Body of pancreas (tissue), 4 donors: ENCODE measurements around the gene TJP3. TPM values are rescaled to one million over a fixed set of nuclear protein-coding genes. Genes with fewer than 3 reads are reported as not detected.

ENCODE experiments used
- ATAC-seq: fragments of 150-250 bp; one replicate; pipeline ENCODE4 v1.9.1; 2016
- DNase-seq, 4 donors: peaks; one replicate each; pipeline ENCODE4 v3.0.0-alpha.2; 2019
- H3K27ac ChIP-seq, 4 donors: fragments of 200-600 bp; sonication (generic); 1 replicate in 3 of 4; 2 replicates in 1 of 4; pipeline versions ENCODE4 v1.5.1 to v1.6.1; 2016 to 2019; ENCODE audit warnings: mild to moderate bottlenecking in 1 of 4, mixed read lengths in 1 of 4, moderate library complexity in 1 of 4
- H3K27me3 ChIP-seq, 2 donors: fragments of 200-600 bp; sonication (generic); one replicate each; pipeline ENCODE4 v1.6.0; 2016; ENCODE audit warnings: mild to moderate bottlenecking in 1 of 2
- H3K36me3 ChIP-seq, 2 donors: fragments of 200-600 bp; sonication (generic); replicated peaks in 1 of 2; 2 replicates each; pipeline ENCODE4 v1.5.1; 2016; ENCODE audit warnings: low read depth in 2 of 2; ENCODE audit not compliant: insufficient read depth in 1 of 2
- H3K4me1 ChIP-seq: fragments of 200-600 bp; sonication (generic); one replicate; pipeline ENCODE4 v1.6.0; 2016
- H3K4me3 ChIP-seq, 2 donors: fragments of 200-600 bp; sonication (generic); 1 replicate in 1 of 2; 2 replicates in 1 of 2; pipeline ENCODE4 v1.5.1; 2016 to 2019
- H3K9me3 ChIP-seq, 3 donors: fragments of 200-600 bp; sonication (generic); 1 replicate in 2 of 3; 2 replicates in 1 of 3; pipeline ENCODE4 v1.5.1; 2016
- POLR2A ChIP-seq, 3 donors: fragments of 450-650 bp; IDR thresholded peaks; one replicate each; pipeline ENCODE4 v1.6.1; 2016; ENCODE audit warnings: antibody characterized with exemption in 3 of 3, mild to moderate bottlenecking in 2 of 3
- WGBS, 2 donors: methylation state at CpG; one replicate each; pipeline ENCODE4 v1.1.5; 2017; 5-methylcytosine and 5-hydroxymethylcytosine counted together
- intact Hi-C: fragments of 100-400 bp; cut with DNase I; formaldehyde crosslinking; loops from one replicate; pipeline ENCODE4 v1.15.1; 2023
- total RNA-seq, 2 donors: library from RNA; depleted of rRNA; stranded (reverse); fragments of >200 nt; gene quantifications; one replicate each; pipeline ENCODE4 v1.1.0, GENCODE V29; 2016
- TF ChIP-seq, protein P1 (sequence below), 7 experiments: fragments of 450-650 bp in 4 of 7; fragments of 200-600 bp in 3 of 7; sonication (generic) in 3 of 7; IDR thresholded peaks; one replicate each; pipeline ENCODE4 v1.5.1; 2016 to 2019; ENCODE audit warnings: antibody characterized with exemption in 7 of 7

The TJP3 gene
- total RNA-seq, 2 donors from 2014 or later, result 15.8 to 21.4 TPM

DNA sequence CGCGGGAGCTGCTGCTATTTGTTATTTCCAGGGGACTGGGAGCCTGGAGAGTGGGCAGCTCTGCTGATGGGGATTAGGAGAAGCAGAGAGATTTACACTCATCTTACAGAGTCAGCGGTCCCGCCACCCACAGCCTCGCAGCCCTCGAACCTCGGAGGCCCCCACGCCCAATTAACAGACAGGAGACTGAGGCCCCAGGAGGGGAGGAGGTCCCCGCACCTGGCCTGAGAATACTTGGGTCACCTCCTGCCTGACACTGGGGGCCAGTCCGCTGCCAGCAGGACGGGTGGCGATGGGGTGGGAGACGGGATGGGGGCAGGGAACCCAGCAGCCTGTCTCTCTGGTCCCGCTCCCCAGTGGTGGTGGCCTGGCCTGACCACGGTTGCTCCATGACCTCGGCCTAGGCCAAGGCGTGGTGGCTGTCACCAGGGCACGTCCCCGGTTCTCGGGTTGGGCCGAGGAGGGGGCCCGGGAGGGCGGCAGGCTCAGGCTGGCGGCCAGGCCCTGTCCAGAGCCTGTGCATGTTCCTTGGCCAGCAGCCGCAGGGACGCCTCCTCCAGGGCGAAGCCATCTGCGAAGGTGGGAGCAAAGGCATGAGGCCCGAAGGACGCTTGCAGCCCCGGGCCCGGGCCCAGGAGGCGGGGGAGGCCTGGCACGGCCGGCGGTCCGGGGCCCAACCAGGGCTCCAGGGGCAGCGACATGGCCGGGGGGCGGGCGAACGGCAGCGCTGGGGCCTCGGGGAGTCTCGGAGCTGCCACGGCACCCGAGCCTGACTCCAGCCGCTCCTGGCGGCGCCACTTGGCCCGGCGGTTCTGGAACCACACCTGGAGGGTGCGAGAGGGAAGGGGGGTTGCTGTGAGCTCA is 62.2 kb downstream of the TJP3 start:
- intact Hi-C loops, result no loop called here
- TF ChIP-seq POLR2A (IDR thresholded peaks at IDR 0.05), result no peak
- TF ChIP-seq, protein P1, sequence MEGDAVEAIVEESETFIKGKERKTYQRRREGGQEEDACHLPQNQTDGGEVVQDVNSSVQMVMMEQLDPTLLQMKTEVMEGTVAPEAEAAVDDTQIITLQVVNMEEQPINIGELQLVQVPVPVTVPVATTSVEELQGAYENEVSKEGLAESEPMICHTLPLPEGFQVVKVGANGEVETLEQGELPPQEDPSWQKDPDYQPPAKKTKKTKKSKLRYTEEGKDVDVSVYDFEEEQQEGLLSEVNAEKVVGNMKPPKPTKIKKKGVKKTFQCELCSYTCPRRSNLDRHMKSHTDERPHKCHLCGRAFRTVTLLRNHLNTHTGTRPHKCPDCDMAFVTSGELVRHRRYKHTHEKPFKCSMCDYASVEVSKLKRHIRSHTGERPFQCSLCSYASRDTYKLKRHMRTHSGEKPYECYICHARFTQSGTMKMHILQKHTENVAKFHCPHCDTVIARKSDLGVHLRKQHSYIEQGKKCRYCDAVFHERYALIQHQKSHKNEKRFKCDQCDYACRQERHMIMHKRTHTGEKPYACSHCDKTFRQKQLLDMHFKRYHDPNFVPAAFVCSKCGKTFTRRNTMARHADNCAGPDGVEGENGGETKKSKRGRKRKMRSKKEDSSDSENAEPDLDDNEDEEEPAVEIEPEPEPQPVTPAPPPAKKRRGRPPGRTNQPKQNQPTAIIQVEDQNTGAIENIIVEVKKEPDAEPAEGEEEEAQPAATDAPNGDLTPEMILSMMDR (IDR thresholded peaks at IDR 0.05), result no peak
- no peaks in the 10 kb centered on the region for H3K9me3 ChIP-seq
- no peak overlapping the region for H3K4me3 ChIP-seq
- peaks cover 0 to 5% of the 10 kb centered on the region in 2 donors for H3K36me3 ChIP-seq
- DNase-seq (no peak), ATAC-seq (no peak)
- 79 to 80% methylated on average over 18 to 35 of the region's 53 CpGs for WGBS, 2 donors
- H3K27ac ChIP-seq, result no peak overlapping the region
- no peaks in the 10 kb centered on the region for H3K4me1 ChIP-seq
- H3K27me3 ChIP-seq, result no peaks in the 10 kb centered on the region

DNA sequence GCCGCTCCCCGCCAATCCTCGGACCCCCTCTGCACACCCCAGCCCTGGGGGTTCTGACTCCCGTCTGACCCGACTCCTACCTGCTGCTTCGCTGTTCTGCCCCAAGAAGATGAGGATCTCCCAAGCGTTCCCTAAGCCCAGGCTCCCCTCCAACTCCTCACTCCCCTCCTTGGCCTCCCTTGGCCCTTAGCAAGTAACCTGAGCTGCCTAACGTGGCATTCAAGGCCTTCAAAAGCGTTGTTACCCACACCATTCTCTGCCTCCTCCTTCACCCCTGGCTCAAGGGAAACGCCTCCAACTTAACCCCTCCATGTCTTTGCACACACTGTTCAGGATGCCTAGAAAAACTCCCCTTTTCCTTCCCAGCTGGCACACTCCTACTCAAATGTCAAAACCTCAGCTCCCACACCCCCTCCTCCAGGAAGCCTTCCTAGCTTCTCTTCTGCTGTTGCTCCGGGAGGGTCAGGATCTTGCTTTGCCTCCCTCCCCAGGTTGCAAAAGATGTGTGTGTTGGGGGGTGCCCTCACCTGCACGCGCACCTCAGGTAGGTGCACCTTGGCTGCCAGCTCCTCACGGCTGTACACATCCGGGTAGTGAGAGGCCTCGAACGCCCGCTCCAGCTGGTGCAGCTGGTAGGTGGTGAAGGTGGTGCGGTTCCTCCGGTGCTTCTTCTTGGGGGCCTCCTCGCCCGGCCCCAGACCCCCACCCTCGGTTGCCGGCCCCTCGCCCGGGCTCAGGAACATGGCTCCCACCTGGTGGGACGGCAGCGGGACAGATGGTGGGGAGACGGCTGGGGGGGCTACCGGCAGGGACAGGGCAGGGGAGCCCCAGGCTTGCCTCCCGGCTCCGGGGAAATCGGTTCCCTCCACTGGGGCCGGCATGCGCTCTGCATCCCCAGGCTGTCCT is 63.1 kb downstream of the TJP3 start:
- no peak for ATAC-seq
- TF ChIP-seq POLR2A (IDR thresholded peaks at IDR 0.05), result no peak
- TF ChIP-seq, protein P1 (IDR thresholded peaks at IDR 0.05), result no peak
- 68 to 82% methylated on average over 20 to 25 of the region's 35 CpGs for WGBS, 2 donors
- no peaks in the 10 kb centered on the region for H3K27me3 ChIP-seq
- no peak overlapping the region for H3K4me3 ChIP-seq
- no peaks in the 10 kb centered on the region for H3K9me3 ChIP-seq
- intact Hi-C loops, result no loop called here
- H3K4me1 ChIP-seq, result no peaks in the 10 kb centered on the region
- peaks cover 0 to 4% of the 10 kb centered on the region in 2 donors for H3K36me3 ChIP-seq
- DNase-seq, result no peak
- no peak overlapping the region for H3K27ac ChIP-seq

DNA sequence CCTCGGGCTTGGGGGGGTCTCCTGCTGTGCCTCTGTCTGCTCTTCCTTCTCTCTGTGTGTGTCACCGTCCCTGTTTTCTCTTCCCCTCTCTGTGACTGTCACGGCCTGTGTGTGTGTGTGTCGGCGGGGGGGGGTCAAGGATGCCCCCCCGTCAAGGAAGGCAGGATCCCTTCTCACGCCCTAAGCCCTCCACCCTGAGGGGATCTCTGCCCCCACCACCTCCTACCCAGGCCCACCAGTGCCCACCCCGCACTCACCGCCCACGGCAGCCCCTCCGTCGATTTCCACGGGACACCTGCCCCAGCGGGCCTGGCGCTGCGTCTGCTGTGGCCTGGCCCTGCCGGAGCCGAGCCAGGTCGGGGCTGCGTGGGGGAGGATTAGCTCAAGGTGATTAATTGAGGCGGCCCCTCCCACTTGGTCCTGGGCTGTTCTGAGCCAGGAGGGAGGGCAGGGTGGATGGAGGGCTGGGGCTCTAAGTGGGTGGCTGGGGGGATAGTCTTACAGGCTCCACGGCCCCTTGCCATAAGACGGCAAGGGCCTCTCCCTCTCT is 63.8 kb downstream of the TJP3 start, which contains the start of gene RAX2:
Gene RAX2, minus strand, starts transcription at position 323 of the 550 bp plus-strand sequence. CDS start 486 bp downstream, outside the sequence.
- WGBS, 2 donors, result 31 to 53% methylated on average over 8 to 22 of the region's 23 CpGs
- H3K4me3 ChIP-seq, result no peak within 1 kb of the TSS
- intact Hi-C loops, result no loop called here
- H3K9me3 ChIP-seq, result no peaks in the 10 kb centered on the region
- TF ChIP-seq, protein P1 (IDR thresholded peaks at IDR 0.05), result no peak
- no peak for TF ChIP-seq POLR2A (IDR thresholded peaks at IDR 0.05)
- H3K27ac ChIP-seq, result no peak within 1 kb of the TSS
- H3K4me1 ChIP-seq, result no peaks in the 10 kb centered on the region
- no peak for ATAC-seq
- no peaks in the 10 kb centered on the region for H3K36me3 ChIP-seq
- DNase-seq, result no peak
- H3K27me3 ChIP-seq, result no peaks in the 10 kb centered on the region

DNA sequence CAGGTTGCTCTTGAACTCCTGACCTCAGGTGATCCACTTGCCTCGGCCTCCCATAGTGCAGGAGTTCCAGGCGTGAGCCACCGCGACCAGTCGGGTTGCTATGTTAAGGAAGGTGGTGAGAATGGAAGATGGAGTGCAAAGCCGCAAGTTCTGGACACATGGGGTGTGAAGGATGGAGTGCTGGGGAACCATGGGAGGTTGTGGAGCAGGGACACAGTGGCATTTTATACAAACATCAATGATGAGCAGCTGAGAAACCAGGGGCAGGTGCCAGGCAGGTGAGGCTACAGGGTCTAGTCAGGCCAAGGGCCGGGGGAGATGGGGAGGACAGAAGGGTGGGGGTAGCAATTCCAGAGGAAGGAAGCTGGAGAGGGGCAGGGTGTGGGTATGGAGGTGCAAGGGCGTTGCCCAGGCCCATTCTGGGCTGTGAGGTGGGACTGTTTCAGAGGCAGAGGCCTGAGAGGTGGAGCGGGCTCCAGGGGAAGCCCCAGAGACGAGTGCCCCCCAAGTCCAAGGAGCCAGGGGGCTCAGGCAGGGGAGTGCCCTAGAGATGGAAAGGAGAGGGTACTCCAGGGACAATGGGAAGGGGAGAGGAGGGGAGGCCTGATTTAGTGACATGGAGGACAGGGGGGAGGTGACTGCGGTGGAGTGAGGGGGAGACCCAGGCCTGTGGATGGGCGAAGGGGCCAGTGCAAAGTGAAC is 65.8 kb downstream of the TJP3 start:
- Histone ChIP-seq H3K4me1 (no peaks in the 10 kb centered on the region), H3K27me3 (no peaks in the 10 kb centered on the region), H3K27ac (no peak overlapping the region), H3K4me3 (no peak overlapping the region), H3K36me3 (no peaks in the 10 kb centered on the region), H3K9me3 (no peaks in the 10 kb centered on the region)
- intact Hi-C loops, result no loop called here
- ATAC-seq, result no peak
- TF ChIP-seq, protein P1 (IDR thresholded peaks at IDR 0.05), result no peak
- no peak for TF ChIP-seq POLR2A (IDR thresholded peaks at IDR 0.05)
- WGBS, 2 donors, result 80% methylated on average over 11 to 12 of the region's 12 CpGs
- DNase-seq, result no peak
